AG04449 (cell line): ENCODE results near the gene ALK.

Experiments
- CTCF ChIA-PET: fragments of 350-600 bp; formaldehyde crosslinking; extraction: SDS; loops from one replicate; lab custom pipeline; 2021; ENCODE audit warnings: antibody characterized with exemption; lab: Yijun Ruan, JAX
- POLR2A ChIA-PET: fragments of 400-600, 350-600 bp; formaldehyde crosslinking; extraction: SDS; loops from one replicate; lab custom pipeline; 2020; ENCODE audit warnings: antibody characterized with exemption, inconsistent platforms; lab: Yijun Ruan, JAX
- DNase-seq: peaks from one replicate; pipeline ENCODE4 v3.0.0-alpha.2; 2010; ENCODE audit warnings: low read depth, low spot score
- H3K4me3 ChIP-seq: 2 replicates; pipeline ENCODE4 v1.5.1; 2011; ENCODE audit warnings: low read depth, mild to moderate bottlenecking, control low read depth, low read length
- TF ChIP-seq, protein P1 (sequence below): IDR thresholded peaks from one replicate; pipeline ENCODE4 v1.5.1; 2011; ENCODE audit warnings: mild to moderate bottlenecking, moderate library complexity, low read length, control low read depth, inconsistent platforms; ENCODE audit not compliant: insufficient read depth; ENCODE audit errors: missing control alignments

The ALK gene

DNA sequence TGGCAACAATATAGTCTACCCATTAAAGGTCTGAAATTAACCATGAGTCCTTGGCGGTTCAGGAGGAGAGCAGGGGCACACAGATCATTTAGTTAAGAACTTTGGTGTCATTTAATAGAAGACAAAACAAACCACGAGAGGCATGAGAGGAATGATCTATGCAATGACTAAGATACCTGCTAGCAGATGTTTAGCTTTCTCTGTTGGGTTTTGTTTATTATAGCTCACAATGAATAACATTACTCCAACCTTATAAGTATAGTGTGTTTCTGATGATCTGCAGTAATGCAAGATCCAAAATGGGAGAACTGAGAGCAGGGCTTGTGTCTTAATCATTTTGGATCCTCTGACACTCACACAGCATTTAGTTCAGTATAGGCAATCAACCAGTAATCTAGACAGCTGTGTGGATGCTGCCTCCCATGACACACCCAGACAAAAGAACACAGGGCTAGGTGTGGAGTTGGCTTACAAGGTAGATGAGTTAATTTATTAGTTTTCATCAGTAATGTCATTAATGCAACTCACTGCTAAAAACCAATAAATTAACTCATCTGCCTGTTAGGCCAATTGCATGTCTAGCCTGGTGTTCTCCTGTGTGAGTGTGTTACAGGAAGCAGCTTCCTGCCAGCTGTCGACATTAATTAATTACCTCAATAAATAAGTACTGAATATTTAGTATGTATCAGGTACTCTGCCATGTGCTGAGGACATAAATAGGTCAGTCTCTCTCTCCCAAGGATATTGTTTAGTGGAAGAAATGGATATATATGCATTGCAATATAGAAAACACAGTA is 713.8 kb downstream of the ALK start:
- POLR2A ChIA-PET = no interaction called here
- DNase-seq = no peak
- CTCF ChIA-PET = interaction anchor here (1.6 to 3.3 kb wide), 2 partner anchors 12 to 248 kb away, joined by 4 to 16 read pairs; no protein-coding TSS in a partner anchor
- TF ChIP-seq, protein P1, sequence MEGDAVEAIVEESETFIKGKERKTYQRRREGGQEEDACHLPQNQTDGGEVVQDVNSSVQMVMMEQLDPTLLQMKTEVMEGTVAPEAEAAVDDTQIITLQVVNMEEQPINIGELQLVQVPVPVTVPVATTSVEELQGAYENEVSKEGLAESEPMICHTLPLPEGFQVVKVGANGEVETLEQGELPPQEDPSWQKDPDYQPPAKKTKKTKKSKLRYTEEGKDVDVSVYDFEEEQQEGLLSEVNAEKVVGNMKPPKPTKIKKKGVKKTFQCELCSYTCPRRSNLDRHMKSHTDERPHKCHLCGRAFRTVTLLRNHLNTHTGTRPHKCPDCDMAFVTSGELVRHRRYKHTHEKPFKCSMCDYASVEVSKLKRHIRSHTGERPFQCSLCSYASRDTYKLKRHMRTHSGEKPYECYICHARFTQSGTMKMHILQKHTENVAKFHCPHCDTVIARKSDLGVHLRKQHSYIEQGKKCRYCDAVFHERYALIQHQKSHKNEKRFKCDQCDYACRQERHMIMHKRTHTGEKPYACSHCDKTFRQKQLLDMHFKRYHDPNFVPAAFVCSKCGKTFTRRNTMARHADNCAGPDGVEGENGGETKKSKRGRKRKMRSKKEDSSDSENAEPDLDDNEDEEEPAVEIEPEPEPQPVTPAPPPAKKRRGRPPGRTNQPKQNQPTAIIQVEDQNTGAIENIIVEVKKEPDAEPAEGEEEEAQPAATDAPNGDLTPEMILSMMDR = no peak
- H3K4me3 ChIP-seq = no peak overlapping the region

DNA sequence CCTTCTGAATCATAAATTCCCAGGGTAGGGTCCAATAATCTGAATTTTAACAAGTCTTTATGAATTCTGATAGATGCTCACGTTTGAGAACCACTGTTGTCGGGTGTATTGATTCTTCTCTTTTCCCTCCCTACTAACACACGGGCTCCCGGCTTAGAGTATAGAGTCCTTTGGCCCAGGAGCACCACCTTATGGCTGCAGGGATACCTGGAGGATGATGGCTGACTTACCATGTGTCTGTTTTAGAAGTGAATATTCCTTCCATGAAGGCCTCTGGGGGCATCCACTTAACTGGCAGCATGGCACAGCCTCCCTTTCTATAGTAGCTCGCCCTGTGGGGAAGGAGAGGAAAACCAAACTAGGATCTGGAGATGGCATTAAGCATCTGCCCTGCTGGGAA is 714.4 kb downstream of the ALK start:
- DNase-seq = no peak
- CTCF ChIA-PET = interaction anchor here (3.3 kb wide), 1 partner anchor 248 kb away, joined by 16 read pairs; no protein-coding TSS in a partner anchor
- POLR2A ChIA-PET = no interaction called here
- H3K4me3 ChIP-seq = no peak overlapping the region
- TF ChIP-seq, protein P1 = no peak

DNA sequence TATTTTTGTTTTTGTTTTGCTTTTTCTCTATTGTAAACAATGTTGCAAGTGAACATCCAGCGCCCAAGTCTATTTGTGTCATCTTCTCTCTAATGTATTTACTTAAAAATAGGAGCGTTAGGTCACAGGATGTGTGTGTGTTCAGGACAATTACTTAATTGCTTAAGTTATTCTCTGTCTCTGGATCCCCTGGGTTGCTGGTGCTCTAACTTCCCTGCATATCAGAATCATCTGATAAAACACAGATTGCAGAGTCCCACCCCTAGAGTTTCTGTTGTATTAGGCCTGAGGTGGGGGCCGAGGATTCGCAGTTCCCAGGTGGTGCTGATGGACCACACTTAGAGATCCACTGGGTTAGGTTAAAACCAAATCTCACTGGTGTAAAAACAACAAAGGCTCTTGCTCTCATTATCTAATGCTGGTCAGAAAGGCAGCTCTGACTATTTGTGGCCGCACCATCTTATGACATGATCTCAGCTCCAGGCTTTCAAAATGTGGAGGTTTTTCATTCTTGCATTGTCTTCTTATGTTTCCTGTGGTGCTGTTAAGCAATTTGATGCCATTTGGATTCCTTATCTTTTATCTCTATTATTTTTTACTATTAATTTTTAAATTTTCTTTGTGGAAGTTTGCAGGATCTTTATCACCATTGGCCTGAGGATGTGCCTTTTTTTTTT is 718.4 kb downstream of the ALK start:
- ChIA-PET CTCF (interaction anchor here (1.8 kb wide), 1 partner anchor 244 kb away, joined by 8 read pairs; no protein-coding TSS in a partner anchor), POLR2A (no interaction called here)
- no peak for DNase-seq
- no peak overlapping the region for H3K4me3 ChIP-seq
- TF ChIP-seq, protein P1 = no peak

DNA sequence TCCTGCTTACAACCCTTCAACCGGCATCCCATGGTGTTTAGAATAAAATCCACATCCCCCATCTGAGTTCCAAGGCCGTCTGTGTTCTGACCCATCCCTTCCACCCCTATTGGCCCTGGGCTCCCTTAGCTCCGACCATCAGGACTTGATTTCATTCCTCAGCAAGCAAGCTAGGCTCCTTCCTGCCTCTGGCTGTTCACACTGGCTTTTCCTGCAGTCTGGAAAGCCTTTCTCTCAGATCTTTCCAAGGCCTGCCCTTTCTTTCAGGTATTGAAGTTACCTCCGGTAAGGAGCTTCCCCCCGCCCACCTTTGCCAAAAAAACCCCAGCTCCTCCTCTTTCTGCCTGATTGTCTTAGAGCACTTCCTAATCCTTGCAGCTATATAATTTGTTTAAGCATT is 719.4 kb downstream of the ALK start:
- TF ChIP-seq, protein P1 = no peak
- H3K4me3 ChIP-seq = no peak overlapping the region
- no peak for DNase-seq
- CTCF ChIA-PET = interaction anchor here (0.7 to 3.5 kb wide), 3 partner anchors 11 to 243 kb away, joined by 3 to 14 read pairs (median 8); no protein-coding TSS in a partner anchor
- POLR2A ChIA-PET = no interaction called here

DNA sequence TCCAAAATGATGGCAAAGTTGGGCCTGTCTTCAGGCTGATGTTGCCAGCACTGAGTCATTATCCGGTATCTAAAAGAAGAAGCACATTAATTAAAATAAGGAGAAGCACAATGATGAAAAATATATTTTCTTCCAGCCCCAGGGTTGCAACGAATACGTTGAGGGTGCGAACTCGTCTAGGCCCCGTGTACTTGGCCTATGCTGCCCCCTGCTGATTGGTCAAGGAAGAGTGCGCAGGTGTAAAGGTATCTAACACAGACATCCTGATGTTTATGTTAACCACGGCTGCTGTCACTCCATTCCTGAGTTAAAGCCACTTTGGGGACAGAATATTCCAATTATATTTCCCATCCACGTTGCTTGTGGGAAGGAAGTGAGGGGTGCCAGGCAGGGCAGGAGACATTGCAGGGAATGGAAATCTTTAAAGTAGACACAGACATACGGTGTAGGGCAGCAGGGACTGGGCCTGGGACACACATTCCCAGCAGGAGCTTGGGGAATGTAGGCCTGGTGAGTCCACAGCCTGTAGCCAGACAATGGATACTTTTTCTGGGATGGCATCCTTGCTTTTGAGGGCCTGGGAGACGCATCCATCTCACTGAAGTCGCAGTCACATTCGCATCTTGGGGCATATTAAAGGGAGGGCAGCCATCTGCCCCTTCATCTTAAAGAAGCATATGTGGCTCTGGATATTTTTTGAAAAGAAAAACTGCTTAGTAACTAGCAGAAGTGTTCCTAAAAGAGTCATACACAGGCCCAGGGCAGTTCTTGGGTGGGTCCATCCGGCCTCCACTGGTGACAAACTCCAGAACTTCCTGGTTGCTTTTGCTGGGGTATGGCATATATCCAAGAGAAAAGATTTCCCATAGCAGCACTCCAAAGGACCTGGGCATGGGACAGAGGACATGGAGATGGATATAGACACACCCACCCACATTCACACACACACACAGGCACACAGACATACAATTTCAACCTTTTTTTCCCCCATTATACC is 724.3 kb downstream of the ALK start:
- ChIA-PET CTCF (interaction anchor here (0.6 to 3.4 kb wide), 8 partner anchors 11 to 646 kb away, joined by 3 to 19 read pairs (median 4); no protein-coding TSS in a partner anchor), POLR2A (no interaction called here)
- no peak overlapping the region for H3K4me3 ChIP-seq
- TF ChIP-seq, protein P1 = peak; percentile 71
- no peak for DNase-seq
